HepG2 (cell line): ENCODE measurements around the gene ENHO. TPM values are rescaled to one million over a fixed set of nuclear protein-coding genes. Genes with fewer than 3 reads are reported as not detected.

ENCODE experiments used
- ATAC-seq: fragments of 200-7000 bp; cut with Tn5 transposase; 3 replicates; pipeline ENCODE4 v1.9.1; 2020; ENCODE audit warnings: mild to moderate bottlenecking, moderate library complexity
- BruUV-seq: library from RNA; stranded (reverse); fragments of 400-500 nt; replicated peaks from 2 replicates; lab custom pipeline; 2021; lab: Mats Ljungman, UMichigan
- CTCF ChIA-PET: fragments of 300-600 bp; formaldehyde crosslinking; extraction: SDS; loops from one replicate; lab custom pipeline; 2021; ENCODE audit warnings: low total read pairs, inconsistent platforms, low intra/inter-chr PET ratio; lab: Yijun Ruan, JAX
- POLR2A ChIA-PET: fragments of 350-600 bp; sonication (Branson Sonifier 250); formaldehyde crosslinking; loops from one replicate; lab custom pipeline; 2020; ENCODE audit warnings: antibody characterized with exemption, inconsistent platforms; lab: Yijun Ruan, JAX
- DNase-seq: peaks from one replicate; pipeline ENCODE4 v3.0.0-alpha.2; 2015; ENCODE audit warnings: low spot score
- FAIRE-seq: peaks from 3 replicates; lab custom pipeline; 2011; peaks lifted over from hg19 to GRCh38; lab: Jason Lieb, UNC
- H2AFZ ChIP-seq: one replicate; pipeline ENCODE4 v1.6.1; 2011; ENCODE audit warnings: low read length, inconsistent platforms
- H3K27ac ChIP-seq: fragments of 300-600 bp; 3 replicates; pipeline ENCODE4 v1.8.0; 2011; ENCODE audit warnings: mixed run types, mild to moderate bottlenecking, mixed read lengths, low read length, inconsistent platforms; ENCODE audit not compliant: insufficient read depth; ENCODE audit errors: extremely low read length
- H3K27me3 ChIP-seq, 2 experiments: fragments of 200-600 bp in 1 of 2; 2 replicates in 1 of 2; 3 replicates in 1 of 2; pipeline versions ENCODE4 v1.6.0 to v1.8.0; 2011; ENCODE audit warnings: low read length in 2 of 2, mild to moderate bottlenecking in 2 of 2, moderate library complexity in 2 of 2, inconsistent platforms in 1 of 2; ENCODE audit not compliant: insufficient read depth in 2 of 2, control insufficient read depth in 1 of 2
- H3K36me3 ChIP-seq, 2 experiments: fragments of 200-600 bp in 1 of 2; replicated peaks in 1 of 2; 2 replicates in 1 of 2; 3 replicates in 1 of 2; pipeline versions ENCODE4 v1.5.1 to v1.8.0; 2011; ENCODE audit warnings: low read length in 2 of 2, inconsistent platforms in 1 of 2; ENCODE audit not compliant: insufficient read depth in 2 of 2, control insufficient read depth in 1 of 2
- H3K4me1 ChIP-seq: 2 replicates; pipeline ENCODE4 v1.5.1; 2012; ENCODE audit warnings: low read length, inconsistent platforms; ENCODE audit not compliant: insufficient read depth
- H3K4me2 ChIP-seq: 2 replicates; pipeline ENCODE4 v1.6.0; 2011; ENCODE audit warnings: low read depth, low read length, inconsistent platforms
- H3K4me3 ChIP-seq, 3 experiments: fragments of 200-600 bp in 1 of 3; sonication (generic), shearing (Covaris generic) in 1 of 3; replicated peaks in 1 of 3; 2 replicates each; pipeline ENCODE4 v1.5.1; 2011 to 2016; ENCODE audit warnings: low read length in 3 of 3, inconsistent platforms in 2 of 3, low read depth in 2 of 3, mild to moderate bottlenecking in 2 of 3, control low read depth in 1 of 3, mixed read lengths in 1 of 3; ENCODE audit not compliant: insufficient read depth in 1 of 3
- H3K79me2 ChIP-seq: one replicate; pipeline ENCODE4 v1.6.1; 2011; ENCODE audit warnings: low read length, inconsistent platforms; ENCODE audit not compliant: insufficient read depth
- H3K9ac ChIP-seq: 2 replicates; pipeline ENCODE4 v1.6.0; 2011; ENCODE audit warnings: mild to moderate bottlenecking, low read depth, low read length, inconsistent platforms; ENCODE audit not compliant: insufficient read depth
- H3K9me3 ChIP-seq: 2 replicates; pipeline ENCODE4 v1.5.1; 2012; ENCODE audit warnings: mild to moderate bottlenecking, low read length
- H4K20me1 ChIP-seq: 2 replicates; pipeline ENCODE4 v1.6.0; 2011; ENCODE audit warnings: inconsistent platforms, mild to moderate bottlenecking, low read length, moderate library complexity; ENCODE audit not compliant: insufficient read depth
- ZNF556 ChIP-seq: sonication (generic); formaldehyde crosslinking; IDR thresholded peaks from 2 replicates; pipeline ENCODE4 v1.4.0; 2020; ENCODE audit warnings: mild to moderate bottlenecking, missing genetic modification reagents, borderline replicate concordance
- WGBS: methylation state at CpG from one replicate; pipeline ENCODE4 v1.1.6; 2017; ENCODE audit warnings: low lambda C conversion rate; 5-methylcytosine and 5-hydroxymethylcytosine counted together
- in situ Hi-C: cut with HindIII; loops from 2 replicates; pipeline ENCODE4 v1.10.0; 2017; ENCODE audit warnings: low pct_unique_long_range_greater_than_20kb; ENCODE audit not compliant: extremely low pct_ligation_motif_present
- intact Hi-C: fragments of 100-400 bp; cut with micrococcal nuclease; formaldehyde crosslinking; loops from one replicate; pipeline ENCODE4 v1.10.0; 2022; ENCODE audit not compliant: unreplicated experiment
- polyA plus RNA-seq, 8 experiments: library from polyadenylated mRNA; depleted of rRNA in 3 of 8; stranded (reverse) in 7 of 8; unstranded in 1 of 8; fragments of >200 nt; fragmentation: Illumina TruSeq in 4 of 8; extraction: Trizol in 4 of 8; gene quantifications; 2 replicates each; pipeline versions ENCODE4 v1.2.1 to v1.2.3, GENCODE V29; 2011 to 2016; ENCODE audit warnings: low read depth in 4 of 8, missing spikeins in 1 of 8, mixed read lengths in 1 of 8; ENCODE audit not compliant: insufficient read depth in 1 of 8
- total RNA-seq, 5 experiments: library from RNA; depleted of rRNA; stranded (reverse); fragments of >200 nt; fragmentation: Illumina TruSeq; extraction: Trizol; gene quantifications; 2 replicates each; pipeline ENCODE4 v1.2.3, GENCODE V29; 2016; ENCODE audit warnings: low read depth in 1 of 5
- TF ChIP-seq, protein P1 (sequence below): sonication (generic); formaldehyde crosslinking; IDR thresholded peaks from 2 replicates; pipeline ENCODE4 v1.4.0; 2020; ENCODE audit warnings: missing genetic modification reagents
- TF ChIP-seq, protein P2 (sequence below): sonication (generic); formaldehyde crosslinking; IDR thresholded peaks from 2 replicates; pipeline ENCODE4 v1.5.0; 2020; ENCODE audit warnings: mild to moderate bottlenecking, missing genetic modification reagents

Gene ENHO
- total and polyA plus RNA-seq, 2 of the 13 experiments (the other 11 are each of a cell fraction or from before 2014, with no cell fraction given) = 0.08 to 0.60 TPM

GRCh38 chr9:34536685-34537084 lies 13.9 kb upstream of the ENHO start:
- H3K9ac ChIP-seq = no peak overlapping the region
- no peaks in the 10 kb centered on the region for H3K9me3 ChIP-seq
- no peak overlapping the region for H3K4me3 ChIP-seq
- intact Hi-C loops (no loop called here), in situ Hi-C loops (no loop called here)
- H3K4me2 ChIP-seq = no peak overlapping the region
- H3K36me3 ChIP-seq = no peaks in the 10 kb centered on the region
- no peak overlapping the region for H3K27ac ChIP-seq
- POLR2A ChIA-PET = no interaction called here
- CTCF ChIA-PET = no interaction called here
- FAIRE-seq = no peak
- H2AFZ ChIP-seq = no peak overlapping the region
- peaks cover 2 to 29% of the 10 kb centered on the region in 2 experiments; a peak in 4 of 5 replicates for H3K27me3 ChIP-seq
- WGBS = 40% methylated on average over 6 of the region's 7 CpGs
- no peaks in the 10 kb centered on the region for H4K20me1 ChIP-seq
- DNase-seq = no peak
- ATAC-seq = no peak
- no peaks in the 10 kb centered on the region for H3K4me1 ChIP-seq
- no peak for TF ChIP-seq ZNF556 (CRISPR knock-in tag)
- TF ChIP-seq, protein P1, sequence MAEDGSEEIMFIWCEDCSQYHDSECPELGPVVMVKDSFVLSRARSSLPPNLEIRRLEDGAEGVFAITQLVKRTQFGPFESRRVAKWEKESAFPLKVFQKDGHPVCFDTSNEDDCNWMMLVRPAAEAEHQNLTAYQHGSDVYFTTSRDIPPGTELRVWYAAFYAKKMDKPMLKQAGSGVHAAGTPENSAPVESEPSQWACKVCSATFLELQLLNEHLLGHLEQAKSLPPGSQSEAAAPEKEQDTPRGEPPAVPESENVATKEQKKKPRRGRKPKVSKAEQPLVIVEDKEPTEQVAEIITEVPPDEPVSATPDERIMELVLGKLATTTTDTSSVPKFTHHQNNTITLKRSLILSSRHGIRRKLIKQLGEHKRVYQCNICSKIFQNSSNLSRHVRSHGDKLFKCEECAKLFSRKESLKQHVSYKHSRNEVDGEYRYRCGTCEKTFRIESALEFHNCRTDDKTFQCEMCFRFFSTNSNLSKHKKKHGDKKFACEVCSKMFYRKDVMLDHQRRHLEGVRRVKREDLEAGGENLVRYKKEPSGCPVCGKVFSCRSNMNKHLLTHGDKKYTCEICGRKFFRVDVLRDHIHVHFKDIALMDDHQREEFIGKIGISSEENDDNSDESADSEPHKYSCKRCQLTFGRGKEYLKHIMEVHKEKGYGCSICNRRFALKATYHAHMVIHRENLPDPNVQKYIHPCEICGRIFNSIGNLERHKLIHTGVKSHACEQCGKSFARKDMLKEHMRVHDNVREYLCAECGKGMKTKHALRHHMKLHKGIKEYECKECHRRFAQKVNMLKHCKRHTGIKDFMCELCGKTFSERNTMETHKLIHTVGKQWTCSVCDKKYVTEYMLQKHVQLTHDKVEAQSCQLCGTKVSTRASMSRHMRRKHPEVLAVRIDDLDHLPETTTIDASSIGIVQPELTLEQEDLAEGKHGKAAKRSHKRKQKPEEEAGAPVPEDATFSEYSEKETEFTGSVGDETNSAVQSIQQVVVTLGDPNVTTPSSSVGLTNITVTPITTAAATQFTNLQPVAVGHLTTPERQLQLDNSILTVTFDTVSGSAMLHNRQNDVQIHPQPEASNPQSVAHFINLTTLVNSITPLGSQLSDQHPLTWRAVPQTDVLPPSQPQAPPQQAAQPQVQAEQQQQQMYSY (CRISPR knock-in tag) = no peak
- TF ChIP-seq, protein P2, sequence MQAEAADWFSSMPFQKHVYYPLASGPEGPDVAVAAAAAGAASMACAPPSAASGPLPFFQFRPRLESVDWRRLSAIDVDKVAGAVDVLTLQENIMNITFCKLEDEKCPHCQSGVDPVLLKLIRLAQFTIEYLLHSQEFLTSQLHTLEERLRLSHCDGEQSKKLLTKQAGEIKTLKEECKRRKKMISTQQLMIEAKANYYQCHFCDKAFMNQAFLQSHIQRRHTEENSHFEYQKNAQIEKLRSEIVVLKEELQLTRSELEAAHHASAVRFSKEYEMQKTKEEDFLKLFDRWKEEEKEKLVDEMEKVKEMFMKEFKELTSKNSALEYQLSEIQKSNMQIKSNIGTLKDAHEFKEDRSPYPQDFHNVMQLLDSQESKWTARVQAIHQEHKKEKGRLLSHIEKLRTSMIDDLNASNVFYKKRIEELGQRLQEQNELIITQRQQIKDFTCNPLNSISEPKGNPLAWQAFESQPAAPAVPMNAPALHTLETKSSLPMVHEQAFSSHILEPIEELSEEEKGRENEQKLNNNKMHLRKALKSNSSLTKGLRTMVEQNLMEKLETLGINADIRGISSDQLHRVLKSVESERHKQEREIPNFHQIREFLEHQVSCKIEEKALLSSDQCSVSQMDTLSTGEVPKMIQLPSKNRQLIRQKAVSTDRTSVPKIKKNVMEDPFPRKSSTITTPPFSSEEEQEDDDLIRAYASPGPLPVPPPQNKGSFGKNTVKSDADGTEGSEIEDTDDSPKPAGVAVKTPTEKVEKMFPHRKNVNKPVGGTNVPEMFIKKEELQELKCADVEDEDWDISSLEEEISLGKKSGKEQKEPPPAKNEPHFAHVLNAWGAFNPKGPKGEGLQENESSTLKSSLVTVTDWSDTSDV (CRISPR knock-in tag) = no peak
- no TSS peak for BruUV-seq
- H3K79me2 ChIP-seq = no peaks in the 10 kb centered on the region
